ENCODE data around the gene MYBBP1A. TPM values are rescaled to one million over a fixed set of nuclear protein-coding genes. Genes with fewer than 3 reads are reported as not detected.

Gene MYBBP1A
- total and polyA plus RNA-seq, 9 of the 15 experiments (the other 6 are each of a cell fraction or from before 2014, with no cell fraction given), result 2.0 to 114 (median 47.2) TPM

- no peak for TF ChIP-seq CHD7 (IDR thresholded peaks at IDR 0.05; ENCODE audit: low read depth, low read length)
- no peak for TF ChIP-seq ZBTB34 (CRISPR knock-in tag; IDR thresholded peaks at IDR 0.05)
- peak; percentile 73 for TF ChIP-seq REST (IDR thresholded peaks at IDR 0.05; ENCODE audit: borderline replicate concordance)
- no peak for TF ChIP-seq REST (CRISPR knock-in tag; IDR thresholded peaks at IDR 0.05; ENCODE audit: low read depth)
Measured at GRCh38 chr17:4554997-4555799, at the start of gene MYBBP1A (continued).

All from K562 (cell line).